ENCODE data around the gene ARHGAP33. TPM values are rescaled to one million over a fixed set of nuclear protein-coding genes. Genes with fewer than 3 reads are reported as not detected.
A peak's percentile ranks its signal among the peaks of the same experiment; 100 is the strongest.

The ARHGAP33 gene
- total and polyA plus RNA-seq, 2 of the 8 experiments (the other 6 are each of a cell fraction or from before 2014, with no cell fraction given): 6.5 to 25.2 TPM

DNA sequence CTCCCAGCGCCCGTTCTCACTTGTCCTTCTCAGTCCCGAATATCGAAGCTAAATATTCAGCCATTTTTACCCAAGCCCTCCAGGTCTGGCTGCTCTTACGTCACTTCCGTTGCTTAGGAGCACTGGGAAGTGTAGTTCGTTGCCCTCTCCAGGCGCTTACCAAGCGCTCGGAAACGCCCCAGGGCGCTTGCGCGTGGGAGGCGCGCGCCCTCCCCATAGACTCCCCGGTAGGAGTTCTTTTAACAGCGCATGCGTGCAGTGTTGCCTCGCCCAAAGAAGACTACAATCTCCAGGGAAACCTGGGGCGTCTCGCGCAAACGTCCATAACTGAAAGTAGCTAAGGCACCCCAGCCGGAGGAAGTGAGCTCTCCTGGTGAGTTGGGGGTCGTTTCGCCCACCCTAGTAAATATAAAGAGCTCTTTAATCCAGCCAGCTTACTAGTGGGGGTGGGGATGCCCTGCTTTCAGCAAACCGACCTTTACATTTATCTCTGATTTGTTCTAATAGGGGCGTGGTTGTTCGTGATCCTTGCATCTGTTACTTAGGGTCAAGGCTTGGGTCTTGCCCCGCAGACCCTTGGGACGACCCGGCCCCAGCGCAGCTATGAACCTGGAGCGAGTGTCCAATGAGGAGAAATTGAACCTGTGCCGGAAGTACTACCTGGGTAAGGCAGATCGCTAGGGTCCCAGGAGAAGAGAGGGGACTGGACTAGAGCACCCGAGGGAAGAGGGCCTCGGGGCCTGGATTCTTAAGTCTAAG, 29.9 kb upstream of the ARHGAP33 start, which contains the start of the genes PSENEN and U2AF1L4:
PSENEN (plus strand) TSS at position 324 of the 759 bp plus-strand sequence; CDS start at position 604, 280 bp downstream.
U2AF1L4 (minus strand) TSS at position 91 of the 759 bp plus-strand sequence; CDS start at position 64, 27 bp downstream.
- Histone ChIP-seq H2BK120ac (replicated peaks; ENCODE audit: low read depth, low read length) (no peak within 1 kb of the TSS), H3K18ac (ENCODE audit: extremely low read depth, low read length) (peak within 1 kb of the TSS; percentile 34), H4K5ac (ENCODE audit: insufficient read length, low read depth, low read length) (peak within 1 kb of the TSS; percentile 4), H3K23me2 (ENCODE audit: low read depth, low read length) (peaks cover 15% of the 10 kb centered on the region), H3K36me3 (ENCODE audit: control insufficient read depth in 2 of 4, insufficient read depth in 4 of 4, low read length in 3 of 4) (peaks cover 0 to 2% (median 0%) of the 10 kb centered on the region in 4 experiments; a peak in 1 of 8 replicates), H3K14ac (ENCODE audit: insufficient read length) (no peak within 1 kb of the TSS), H3K4ac (replicated peaks; ENCODE audit: insufficient read length, low read depth, low read length) (peak within 1 kb of the TSS; percentile 13), H3K79me2 (ENCODE audit: control insufficient read depth in 1 of 2, insufficient read depth in 2 of 2, low read length in 2 of 2) (peaks cover 0 to 7% of the 10 kb centered on the region in 2 experiments; a peak in 1 of 4 replicates), H3K4me2 (ENCODE audit: insufficient read depth in 1 of 2, low read depth in 2 of 2, low read length in 2 of 2) (peak within 1 kb of the TSS; percentile 59 to 84), H2BK15ac (ENCODE audit: low read length) (peak within 1 kb of the TSS; percentile 72; the same call in 1 of the 2 replicates), H2BK20ac (ENCODE audit: low read length) (no peak within 1 kb of the TSS), H3K4me3 (ENCODE audit: extremely low read depth in 1 of 4, insufficient read depth in 2 of 4, low read depth in 3 of 4, low read length in 4 of 4) (peak within 1 kb of the TSS; percentile 65 to 95 (median 82)), H4K91ac (replicated peaks; ENCODE audit: insufficient read length, low read length) (no peak within 1 kb of the TSS), H3K23ac (ENCODE audit: insufficient read length) (no peak within 1 kb of the TSS), H3K9me3 (ENCODE audit: insufficient read depth in 2 of 2, low read depth in 1 of 2, low read length in 1 of 2) (no peaks in the 10 kb centered on the region), H3K79me1 (ENCODE audit: low read depth, low read length) (no peaks in the 10 kb centered on the region; the same call in none of the 2 replicates), H3K27ac (ENCODE audit: low read depth, low read length) (peak within 1 kb of the TSS; percentile 91), H3K4me1 (replicated peaks in 1 of 4; ENCODE audit: control insufficient read depth in 3 of 4, insufficient read depth in 4 of 4, low read length in 3 of 4) (peaks cover 0 to 4% (median 2%) of the 10 kb centered on the region in 4 experiments; a peak in 3 of 7 replicates), H4K8ac (ENCODE audit: extremely low read depth, insufficient read depth, low read length) (peak within 1 kb of the TSS; percentile 82), H2BK12ac (ENCODE audit: low read depth, low read length) (0 out of 2 replicates have a peak within 1 kb of the TSS, but pooled peaks have one; percentile 12), H2AFZ (ENCODE audit: low read length) (peak within 1 kb of the TSS; percentile 96), H3K27me3 (replicated peaks in 1 of 4; ENCODE audit: control insufficient read depth in 3 of 4, extremely low read depth in 1 of 4, insufficient read depth in 3 of 4, low read length in 3 of 4) (no peaks in the 10 kb centered on the region), H3K56ac (replicated peaks; ENCODE audit: insufficient read length, low read depth, low read length) (peak within 1 kb of the TSS; percentile 54), H2BK5ac (ENCODE audit: low read depth, low read length) (peak within 1 kb of the TSS; percentile 88; the same call in 1 of the 2 replicates), H3K9ac (replicated peaks in 1 of 4; ENCODE audit: extremely low read depth in 1 of 4, low read depth in 3 of 4, low read length in 3 of 4) (peak within 1 kb of the TSS; percentile 56 to 82 (median 78)), H2AK5ac (ENCODE audit: low read depth, low read length) (no peak within 1 kb of the TSS), H4K20me1 (replicated peaks in 1 of 2; ENCODE audit: control insufficient read depth in 1 of 2, insufficient read depth in 2 of 2, low read length in 2 of 2) (peaks cover 0 to 2% of the 10 kb centered on the region in 2 experiments)
- peak; percentile 82 for FAIRE-seq
- POLR2A ChIA-PET (ENCODE audit: partially characterized antibody): interaction anchor here (0.6 to 2.7 kb wide), 21 partner anchors 9 to 571 kb away, joined by 3 to 23 read pairs (median 4); partner anchors contain the start of genes ALKBH6, ARHGAP33, HSPB6 and KIRREL2
- CTCF ChIA-PET (ENCODE audit: partially characterized antibody): interaction anchor here (0.6 to 1.5 kb wide), 4 partner anchors 74 to 186 kb away, joined by 3 to 4 read pairs (median 3); no protein-coding TSS in a partner anchor
- 1% methylated on average over 38 of the region's 40 CpGs; no CpG with 5 or more reads in 1 of the 2 experiments for WGBS, 2 experiments (ENCODE audit: extremely low coverage in 1 of 2, insufficient coverage in 1 of 2, insufficient read length in 1 of 2, insufficient replicate concordance in 2 of 2, low coverage in 1 of 2, low lambda C conversion rate in 2 of 2, missing lambda C conversion rate in 1 of 2)
- peak; percentile 92 to 97 for DNase-seq (ENCODE audit: low read depth in 1 of 2, low spot score in 2 of 2)
- TF ChIP-seq PHF8 (conservative IDR thresholded peaks at IDR 0.05; ENCODE audit: low read depth, low read length): 0 out of 2 replicates have a peak, but pooled peaks have one; percentile 12
- TF ChIP-seq MAFK (IDR thresholded peaks at IDR 0.05; ENCODE audit: low read depth, low read length): no peak
- no peak for TF ChIP-seq SUZ12 (IDR thresholded peaks at IDR 0.05; ENCODE audit: low read length)
- no peak for TF ChIP-seq BRCA1 (IDR thresholded peaks at IDR 0.05; ENCODE audit: low read depth, low read length)
- peak; percentile 91 for TF ChIP-seq CREB1 (IDR thresholded peaks at IDR 0.05)
- peak; percentile 17; the same call in 1 of the 2 replicates for TF ChIP-seq JUND (IDR thresholded peaks at IDR 0.05; ENCODE audit: low read length)
- TF ChIP-seq TCF12 (IDR thresholded peaks at IDR 0.05; ENCODE audit: low read depth, low read length): no peak
- TF ChIP-seq SIX5 (IDR thresholded peaks at IDR 0.05; ENCODE audit: low read depth, low read length): peak; percentile 78
- peak; percentile 86; the same call in 1 of the 2 replicates for TF ChIP-seq YY1 (IDR thresholded peaks at IDR 0.05; ENCODE audit: low read depth, low read length)
- peak; percentile 91 for TF ChIP-seq NRF1 (IDR thresholded peaks at IDR 0.05; ENCODE audit: low read depth, low read length)
- TF ChIP-seq GABPA (IDR thresholded peaks at IDR 0.05; ENCODE audit: borderline replicate concordance, insufficient read depth, low read length): peak; percentile 88; the same call in 1 of the 2 replicates
